ENCODE data around the gene DTX3.

The DTX3 gene

DNA sequence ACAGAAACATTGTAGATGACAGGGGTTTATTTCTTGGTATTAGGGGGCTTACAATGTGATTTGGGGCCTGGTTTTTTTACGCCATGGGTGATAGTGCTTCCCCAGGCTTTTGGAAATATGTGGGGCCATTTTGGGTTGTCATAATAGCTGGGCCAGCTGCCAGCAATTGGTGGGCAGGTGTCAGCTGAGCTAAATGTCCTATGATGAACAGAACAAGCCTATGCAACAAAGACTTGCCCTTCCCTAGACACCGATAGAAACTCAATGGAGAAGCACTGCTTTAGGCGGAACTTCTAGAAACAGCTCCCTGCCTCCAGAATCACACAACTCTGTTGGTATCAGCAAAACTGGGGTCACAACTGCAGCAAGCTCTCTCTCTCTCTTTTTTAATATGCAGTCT, 33.5 kb downstream of the DTX3 start:
- CTCF ChIA-PET, result interaction anchor here (1.2 to 2.7 kb wide), 2 partner anchors 22 to 55 kb away, joined by 9 to 17 read pairs; no protein-coding TSS in a partner anchor
- TF ChIP-seq, protein P1, sequence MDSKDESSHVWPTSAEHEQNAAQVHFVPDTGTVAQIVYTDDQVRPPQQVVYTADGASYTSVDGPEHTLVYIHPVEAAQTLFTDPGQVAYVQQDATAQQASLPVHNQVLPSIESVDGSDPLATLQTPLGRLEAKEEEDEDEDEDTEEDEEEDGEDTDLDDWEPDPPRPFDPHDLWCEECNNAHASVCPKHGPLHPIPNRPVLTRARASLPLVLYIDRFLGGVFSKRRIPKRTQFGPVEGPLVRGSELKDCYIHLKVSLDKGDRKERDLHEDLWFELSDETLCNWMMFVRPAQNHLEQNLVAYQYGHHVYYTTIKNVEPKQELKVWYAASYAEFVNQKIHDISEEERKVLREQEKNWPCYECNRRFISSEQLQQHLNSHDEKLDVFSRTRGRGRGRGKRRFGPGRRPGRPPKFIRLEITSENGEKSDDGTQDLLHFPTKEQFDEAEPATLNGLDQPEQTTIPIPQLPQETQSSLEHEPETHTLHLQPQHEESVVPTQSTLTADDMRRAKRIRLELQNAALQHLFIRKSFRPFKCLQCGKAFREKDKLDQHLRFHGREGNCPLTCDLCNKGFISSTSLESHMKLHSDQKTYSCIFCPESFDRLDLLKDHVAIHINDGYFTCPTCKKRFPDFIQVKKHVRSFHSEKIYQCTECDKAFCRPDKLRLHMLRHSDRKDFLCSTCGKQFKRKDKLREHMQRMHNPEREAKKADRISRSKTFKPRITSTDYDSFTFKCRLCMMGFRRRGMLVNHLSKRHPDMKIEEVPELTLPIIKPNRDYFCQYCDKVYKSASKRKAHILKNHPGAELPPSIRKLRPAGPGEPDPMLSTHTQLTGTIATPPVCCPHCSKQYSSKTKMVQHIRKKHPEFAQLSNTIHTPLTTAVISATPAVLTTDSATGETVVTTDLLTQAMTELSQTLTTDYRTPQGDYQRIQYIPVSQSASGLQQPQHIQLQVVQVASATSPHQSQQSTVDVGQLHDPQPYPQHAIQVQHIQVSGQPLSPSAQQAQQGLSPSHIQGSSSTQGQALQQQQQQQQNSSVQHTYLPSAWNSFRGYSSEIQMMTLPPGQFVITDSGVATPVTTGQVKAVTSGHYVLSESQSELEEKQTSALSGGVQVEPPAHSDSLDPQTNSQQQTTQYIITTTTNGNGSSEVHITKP (tag by site-specific recombination; IDR thresholded peaks at IDR 0.05), result no peak
- TF ChIP-seq, protein P2, sequence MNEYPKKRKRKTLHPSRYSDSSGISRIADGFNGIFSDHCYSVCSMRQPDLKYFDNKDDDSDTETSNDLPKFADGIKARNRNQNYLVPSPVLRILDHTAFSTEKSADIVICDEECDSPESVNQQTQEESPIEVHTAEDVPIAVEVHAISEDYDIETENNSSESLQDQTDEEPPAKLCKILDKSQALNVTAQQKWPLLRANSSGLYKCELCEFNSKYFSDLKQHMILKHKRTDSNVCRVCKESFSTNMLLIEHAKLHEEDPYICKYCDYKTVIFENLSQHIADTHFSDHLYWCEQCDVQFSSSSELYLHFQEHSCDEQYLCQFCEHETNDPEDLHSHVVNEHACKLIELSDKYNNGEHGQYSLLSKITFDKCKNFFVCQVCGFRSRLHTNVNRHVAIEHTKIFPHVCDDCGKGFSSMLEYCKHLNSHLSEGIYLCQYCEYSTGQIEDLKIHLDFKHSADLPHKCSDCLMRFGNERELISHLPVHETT (tag by site-specific recombination; IDR thresholded peaks at IDR 0.05), result no peak
- TF ChIP-seq KLF10 (tag by site-specific recombination; IDR thresholded peaks at IDR 0.05) (no peak), ZNF311 (tag by site-specific recombination; IDR thresholded peaks at IDR 0.05; ENCODE audit: borderline replicate concordance) (no peak), ZBTB48 (tag by site-specific recombination; IDR thresholded peaks at IDR 0.05) (no peak), ZEB2 (tag by site-specific recombination; IDR thresholded peaks at IDR 0.05) (no peak), KLF8 (tag by site-specific recombination; IDR thresholded peaks at IDR 0.05) (no peak), ZSCAN30 (tag by site-specific recombination; IDR thresholded peaks at IDR 0.05) (no peak), ZNF266 (tag by site-specific recombination; IDR thresholded peaks at IDR 0.05; ENCODE audit: low read depth) (no peak), ZNF184 (tag by site-specific recombination; IDR thresholded peaks at IDR 0.05) (no peak), ZNF544 (tag by site-specific recombination; IDR thresholded peaks at IDR 0.05) (no peak), ZNF777 (tag by site-specific recombination; IDR thresholded peaks at IDR 0.05; ENCODE audit: borderline replicate concordance) (no peak), SP7 (tag by site-specific recombination; IDR thresholded peaks at IDR 0.05) (no peak), SP3 (tag by site-specific recombination; IDR thresholded peaks at IDR 0.05) (no peak), ZNF37A (tag by site-specific recombination; IDR thresholded peaks at IDR 0.05) (no peak), ZNF157 (tag by site-specific recombination; IDR thresholded peaks at IDR 0.05) (no peak)
- TF ChIP-seq, protein P3, sequence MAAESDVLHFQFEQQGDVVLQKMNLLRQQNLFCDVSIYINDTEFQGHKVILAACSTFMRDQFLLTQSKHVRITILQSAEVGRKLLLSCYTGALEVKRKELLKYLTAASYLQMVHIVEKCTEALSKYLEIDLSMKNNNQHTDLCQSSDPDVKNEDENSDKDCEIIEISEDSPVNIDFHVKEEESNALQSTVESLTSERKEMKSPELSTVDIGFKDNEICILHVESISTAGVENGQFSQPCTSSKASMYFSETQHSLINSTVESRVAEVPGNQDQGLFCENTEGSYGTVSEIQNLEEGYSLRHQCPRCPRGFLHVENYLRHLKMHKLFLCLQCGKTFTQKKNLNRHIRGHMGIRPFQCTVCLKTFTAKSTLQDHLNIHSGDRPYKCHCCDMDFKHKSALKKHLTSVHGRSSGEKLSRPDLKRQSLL (tag by site-specific recombination; IDR thresholded peaks at IDR 0.05), result no peak
- TF ChIP-seq, protein P4, sequence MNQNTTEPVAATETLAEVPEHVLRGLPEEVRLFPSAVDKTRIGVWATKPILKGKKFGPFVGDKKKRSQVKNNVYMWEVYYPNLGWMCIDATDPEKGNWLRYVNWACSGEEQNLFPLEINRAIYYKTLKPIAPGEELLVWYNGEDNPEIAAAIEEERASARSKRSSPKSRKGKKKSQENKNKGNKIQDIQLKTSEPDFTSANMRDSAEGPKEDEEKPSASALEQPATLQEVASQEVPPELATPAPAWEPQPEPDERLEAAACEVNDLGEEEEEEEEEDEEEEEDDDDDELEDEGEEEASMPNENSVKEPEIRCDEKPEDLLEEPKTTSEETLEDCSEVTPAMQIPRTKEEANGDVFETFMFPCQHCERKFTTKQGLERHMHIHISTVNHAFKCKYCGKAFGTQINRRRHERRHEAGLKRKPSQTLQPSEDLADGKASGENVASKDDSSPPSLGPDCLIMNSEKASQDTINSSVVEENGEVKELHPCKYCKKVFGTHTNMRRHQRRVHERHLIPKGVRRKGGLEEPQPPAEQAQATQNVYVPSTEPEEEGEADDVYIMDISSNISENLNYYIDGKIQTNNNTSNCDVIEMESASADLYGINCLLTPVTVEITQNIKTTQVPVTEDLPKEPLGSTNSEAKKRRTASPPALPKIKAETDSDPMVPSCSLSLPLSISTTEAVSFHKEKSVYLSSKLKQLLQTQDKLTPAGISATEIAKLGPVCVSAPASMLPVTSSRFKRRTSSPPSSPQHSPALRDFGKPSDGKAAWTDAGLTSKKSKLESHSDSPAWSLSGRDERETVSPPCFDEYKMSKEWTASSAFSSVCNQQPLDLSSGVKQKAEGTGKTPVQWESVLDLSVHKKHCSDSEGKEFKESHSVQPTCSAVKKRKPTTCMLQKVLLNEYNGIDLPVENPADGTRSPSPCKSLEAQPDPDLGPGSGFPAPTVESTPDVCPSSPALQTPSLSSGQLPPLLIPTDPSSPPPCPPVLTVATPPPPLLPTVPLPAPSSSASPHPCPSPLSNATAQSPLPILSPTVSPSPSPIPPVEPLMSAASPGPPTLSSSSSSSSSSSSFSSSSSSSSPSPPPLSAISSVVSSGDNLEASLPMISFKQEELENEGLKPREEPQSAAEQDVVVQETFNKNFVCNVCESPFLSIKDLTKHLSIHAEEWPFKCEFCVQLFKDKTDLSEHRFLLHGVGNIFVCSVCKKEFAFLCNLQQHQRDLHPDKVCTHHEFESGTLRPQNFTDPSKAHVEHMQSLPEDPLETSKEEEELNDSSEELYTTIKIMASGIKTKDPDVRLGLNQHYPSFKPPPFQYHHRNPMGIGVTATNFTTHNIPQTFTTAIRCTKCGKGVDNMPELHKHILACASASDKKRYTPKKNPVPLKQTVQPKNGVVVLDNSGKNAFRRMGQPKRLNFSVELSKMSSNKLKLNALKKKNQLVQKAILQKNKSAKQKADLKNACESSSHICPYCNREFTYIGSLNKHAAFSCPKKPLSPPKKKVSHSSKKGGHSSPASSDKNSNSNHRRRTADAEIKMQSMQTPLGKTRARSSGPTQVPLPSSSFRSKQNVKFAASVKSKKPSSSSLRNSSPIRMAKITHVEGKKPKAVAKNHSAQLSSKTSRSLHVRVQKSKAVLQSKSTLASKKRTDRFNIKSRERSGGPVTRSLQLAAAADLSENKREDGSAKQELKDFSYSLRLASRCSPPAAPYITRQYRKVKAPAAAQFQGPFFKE (tag by site-specific recombination; IDR thresholded peaks at IDR 0.05; ENCODE audit: borderline replicate concordance), result no peak
- TF ChIP-seq, protein P5, sequence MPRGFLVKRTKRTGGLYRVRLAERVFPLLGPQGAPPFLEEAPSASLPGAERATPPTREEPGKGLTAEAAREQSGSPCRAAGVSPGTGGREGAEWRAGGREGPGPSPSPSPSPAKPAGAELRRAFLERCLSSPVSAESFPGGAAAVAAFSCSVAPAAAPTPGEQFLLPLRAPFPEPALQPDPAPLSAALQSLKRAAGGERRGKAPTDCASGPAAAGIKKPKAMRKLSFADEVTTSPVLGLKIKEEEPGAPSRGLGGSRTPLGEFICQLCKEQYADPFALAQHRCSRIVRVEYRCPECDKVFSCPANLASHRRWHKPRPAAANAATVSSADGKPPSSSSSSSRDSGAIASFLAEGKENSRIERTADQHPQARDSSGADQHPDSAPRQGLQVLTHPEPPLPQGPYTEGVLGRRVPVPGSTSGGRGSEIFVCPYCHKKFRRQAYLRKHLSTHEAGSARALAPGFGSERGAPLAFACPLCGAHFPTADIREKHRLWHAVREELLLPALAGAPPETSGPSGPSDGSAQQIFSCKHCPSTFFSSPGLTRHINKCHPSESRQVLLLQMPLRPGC (tag by site-specific recombination; IDR thresholded peaks at IDR 0.05), result no peak
- TF ChIP-seq, protein P6, sequence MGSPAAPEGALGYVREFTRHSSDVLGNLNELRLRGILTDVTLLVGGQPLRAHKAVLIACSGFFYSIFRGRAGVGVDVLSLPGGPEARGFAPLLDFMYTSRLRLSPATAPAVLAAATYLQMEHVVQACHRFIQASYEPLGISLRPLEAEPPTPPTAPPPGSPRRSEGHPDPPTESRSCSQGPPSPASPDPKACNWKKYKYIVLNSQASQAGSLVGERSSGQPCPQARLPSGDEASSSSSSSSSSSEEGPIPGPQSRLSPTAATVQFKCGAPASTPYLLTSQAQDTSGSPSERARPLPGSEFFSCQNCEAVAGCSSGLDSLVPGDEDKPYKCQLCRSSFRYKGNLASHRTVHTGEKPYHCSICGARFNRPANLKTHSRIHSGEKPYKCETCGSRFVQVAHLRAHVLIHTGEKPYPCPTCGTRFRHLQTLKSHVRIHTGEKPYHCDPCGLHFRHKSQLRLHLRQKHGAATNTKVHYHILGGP (tag by site-specific recombination; IDR thresholded peaks at IDR 0.05), result no peak
- Histone ChIP-seq H3K4me1 (ENCODE audit: control insufficient read depth, insufficient read depth, low read length) (no peaks in the 10 kb centered on the region), H3K36me3 (ENCODE audit: control insufficient read depth in 2 of 2, insufficient read depth in 1 of 2, low read length in 2 of 2) (no peaks in the 10 kb centered on the region), H3K9me3 (ENCODE audit: control insufficient read depth, insufficient read depth, low read depth, low read length) (no peaks in the 10 kb centered on the region), H3K4me3 (ENCODE audit: low read depth, low read length) (no peak overlapping the region), H3K27ac (ENCODE audit: extremely low read depth, low read depth, low read length) (no peak overlapping the region)
- POLR2A ChIA-PET, result interaction anchor here (0.6 to 1.0 kb wide), 2 partner anchors 19 to 267 kb away, joined by 3 to 9 read pairs; no protein-coding TSS in a partner anchor
